A549 (cell line): ENCODE data around the gene DOK7. TPM values are rescaled to one million over a fixed set of nuclear protein-coding genes. Genes with fewer than 3 reads are reported as not detected.

Source experiments
- ATAC-seq, 2 experiments: fragments of 200-7000 bp in 1 of 2; fragments of >200 bp in 1 of 2; cut with Nextera tagmentation in 1 of 2; cut with Tn5 transposase in 1 of 2; 3 replicates each; pipeline versions ENCODE4 v1.8.0 to v1.9.1; 2018 to 2020; ENCODE audit warnings: mild to moderate bottlenecking in 1 of 2, moderate library complexity in 1 of 2
- CTCF ChIA-PET: fragments of 300-600 bp; sonication (Branson Sonifier 250); formaldehyde crosslinking; extraction: SDS; loops from one replicate; lab custom pipeline; 2021; ENCODE audit warnings: antibody characterized with exemption, inconsistent platforms; lab: Yijun Ruan, JAX
- POLR2A ChIA-PET: fragments of 350-600 bp; formaldehyde crosslinking; extraction: SDS; loops from one replicate; lab custom pipeline; 2021; ENCODE audit warnings: antibody characterized with exemption, inconsistent platforms; lab: Yijun Ruan, JAX
- DNase-seq, 2 experiments: peaks; one replicate each; pipeline versions ENCODE4 v3.0.0 to v3.0.0-alpha.2; 2011 to 2016; ENCODE audit warnings: low read depth in 1 of 2, low spot score in 1 of 2
- FAIRE-seq: peaks from 2 replicates; lab custom pipeline; 2011; peaks lifted over from hg19 to GRCh38; lab: Jason Lieb, UNC
- H3K27ac ChIP-seq, 2 experiments: fragments of >200 bp; sonication (Bioruptor Twin); formaldehyde crosslinking; 3 replicates each; pipeline ENCODE4 v1.5.1; 2016 to 2017
- H3K4me1 ChIP-seq: fragments of >200 bp; sonication (Bioruptor Twin); formaldehyde crosslinking; 3 replicates; pipeline ENCODE4 v1.6.1; 2016
- H3K4me2 ChIP-seq: fragments of >200 bp; sonication (Bioruptor Twin); formaldehyde crosslinking; 3 replicates; pipeline ENCODE4 v1.6.1; 2016
- H3K4me3 ChIP-seq: fragments of >200 bp; sonication (Bioruptor Twin); formaldehyde crosslinking; 3 replicates; pipeline ENCODE4 v1.5.1; 2016
- H3K9me3 ChIP-seq: fragments of >200 bp; sonication (Bioruptor Twin); formaldehyde crosslinking; 3 replicates; pipeline ENCODE4 v1.6.1; 2016
- BCL3 ChIP-seq: fragments of >200 bp; sonication (Bioruptor Twin); formaldehyde crosslinking; IDR thresholded peaks from 3 replicates; pipeline ENCODE4 v1.6.1; 2016
- BHLHE40 ChIP-seq: IDR thresholded peaks from 2 replicates; pipeline ENCODE4 v1.6.1; 2012; ENCODE audit warnings: low read depth, low read length, inconsistent platforms
- CEBPB ChIP-seq, 2 experiments: fragments of >200 bp in 1 of 2; sonication (Bioruptor Twin) in 1 of 2; formaldehyde crosslinking in 1 of 2; IDR thresholded peaks; 2 replicates each; pipeline ENCODE4 v1.6.1; 2012 to 2016
- CHD4 ChIP-seq: fragments of 200-600 bp; sonication (generic); IDR thresholded peaks from 2 replicates; pipeline ENCODE4 v1.6.1; 2016; ENCODE audit warnings: antibody characterized with exemption, mild to moderate bottlenecking, borderline replicate concordance
- CTCF ChIP-seq: fragments of >200 bp; sonication (Bioruptor Twin); formaldehyde crosslinking; IDR thresholded peaks from 3 replicates; pipeline ENCODE4 v1.5.1; 2016
- EHF ChIP-seq: fragments of 250-450 bp; sonication (Bioruptor Pico); IDR thresholded peaks from 2 replicates; pipeline ENCODE4 v1.5.0; 2020; ENCODE audit warnings: mild to moderate bottlenecking
- EHMT2 ChIP-seq: fragments of 200-600 bp; sonication (generic); IDR thresholded peaks from 2 replicates; pipeline ENCODE4 v1.6.1; 2016; ENCODE audit warnings: antibody characterized with exemption, low read depth, mild to moderate bottlenecking, moderate library complexity
- ELK1 ChIP-seq: fragments of 150-350 bp; IDR thresholded peaks from 2 replicates; pipeline ENCODE4 v1.6.1; 2014; ENCODE audit warnings: low read depth, mild to moderate bottlenecking, low read length
- EP300 ChIP-seq, 2 experiments: fragments of >200 bp; sonication (Bioruptor Twin); formaldehyde crosslinking; IDR thresholded peaks; 2 replicates in 1 of 2; 3 replicates in 1 of 2; pipeline ENCODE4 v1.6.1; 2016 to 2017
- HEYL ChIP-seq: fragments of 250-450 bp; sonication (Bioruptor Pico); IDR thresholded peaks from 2 replicates; pipeline ENCODE4 v1.8.0; 2021; ENCODE audit warnings: mild to moderate bottlenecking, moderate library complexity
- HOXA7 ChIP-seq: fragments of 250-450 bp; sonication (Bioruptor Pico); IDR thresholded peaks from 2 replicates; pipeline ENCODE4 v1.5.0; 2020; ENCODE audit warnings: mild to moderate bottlenecking, moderate library complexity
- KDM5A ChIP-seq: fragments of 200-600 bp; sonication (generic); IDR thresholded peaks from 2 replicates; pipeline ENCODE4 v1.6.1; 2016; ENCODE audit warnings: antibody characterized with exemption, mild to moderate bottlenecking
- MAX ChIP-seq: IDR thresholded peaks from 2 replicates; pipeline ENCODE4 v1.6.1; 2012
- MAZ ChIP-seq: fragments of 150-350 bp; IDR thresholded peaks from 2 replicates; pipeline ENCODE4 v1.6.1; 2014; ENCODE audit warnings: antibody characterized with exemption, low read depth, low read length, borderline replicate concordance
- MYC ChIP-seq: IDR thresholded peaks from 2 replicates; pipeline ENCODE4 v1.6.1; 2012; ENCODE audit warnings: mild to moderate bottlenecking, inconsistent platforms, low read length, improper control_type of control experiment, borderline replicate concordance
- RAD21 ChIP-seq, 2 experiments: fragments of >200 bp in 1 of 2; sonication (Bioruptor Twin) in 1 of 2; formaldehyde crosslinking in 1 of 2; IDR thresholded peaks in 1 of 2; conservative IDR thresholded peaks in 1 of 2; 2 replicates in 1 of 2; 3 replicates in 1 of 2; pipeline ENCODE4 v1.6.1; 2012 to 2018; ENCODE audit warnings: inconsistent platforms in 1 of 2
- RCOR1 ChIP-seq: fragments of 150-350 bp; IDR thresholded peaks from 2 replicates; pipeline ENCODE4 v1.6.1; 2014; ENCODE audit warnings: antibody characterized with exemption, low read length, low read depth
- REST ChIP-seq: fragments of 200-600 bp; sonication (generic); IDR thresholded peaks from 2 replicates; pipeline ENCODE4 v1.6.1; 2016; ENCODE audit warnings: antibody characterized with exemption, mild to moderate bottlenecking, moderate library complexity
- RNF2 ChIP-seq: fragments of 200-600 bp; sonication (generic); IDR thresholded peaks from 2 replicates; pipeline ENCODE4 v1.6.1; 2016; ENCODE audit warnings: low read depth, mild to moderate bottlenecking, antibody characterized with exemption, moderate library complexity, borderline replicate concordance
- SREBF2 ChIP-seq: fragments of 450-650 bp; IDR thresholded peaks from 2 replicates; pipeline ENCODE4 v1.6.1; 2014; ENCODE audit warnings: mild to moderate bottlenecking, moderate library complexity
- TFCP2L1 ChIP-seq: fragments of 250-450 bp; sonication (Bioruptor Pico); IDR thresholded peaks from 2 replicates; pipeline ENCODE4 v1.5.0; 2021; ENCODE audit warnings: mild to moderate bottlenecking
- WGBS: methylation state at CpG from one replicate; pipeline ENCODE4 v1.1.6; 2017; ENCODE audit errors: missing lambda C conversion rate; 5-methylcytosine and 5-hydroxymethylcytosine counted together
- polyA plus RNA-seq, 4 experiments: library from polyadenylated mRNA; depleted of rRNA in 3 of 4; stranded (reverse); fragments of >200 nt; fragmentation: RNase III in 1 of 4; extraction: RNeasy Plus Mini Kit Qiagen cat#74134 plus additional on column Dnase treatment in 1 of 4; gene quantifications; 2 replicates in 3 of 4; 3 replicates in 1 of 4; pipeline ENCODE4 v1.2.3, GENCODE V29; 2011 to 2017

The DOK7 gene
- polyA plus RNA-seq, 2 of the 4 experiments (the other 2 are of a cell fraction): 0.17 to 0.21 TPM

- ChIA-PET POLR2A (no interaction called here), CTCF (interaction anchor here (1.8 to 2.2 kb wide), 2 partner anchors 10 to 21 kb away, joined by 4 to 7 read pairs; partner anchors contain the start of gene HGFAC)
- DNase-seq: no peak
- no peak for ATAC-seq
- no peak for TF ChIP-seq CTCF
- TF ChIP-seq BHLHE40: no peak
- TF ChIP-seq EHF (CRISPR knock-in tag): no peak
- TF ChIP-seq MAZ: no peak
- TF ChIP-seq REST: no peak
- no peak for TF ChIP-seq RNF2
- no peak for TF ChIP-seq HOXA7 (CRISPR knock-in tag)
- TF ChIP-seq SREBF2: no peak
- no peak for TF ChIP-seq TFCP2L1 (CRISPR knock-in tag)
- TF ChIP-seq CEBPB (IDR thresholded peaks at IDR 0.05): no peak
- TF ChIP-seq, all 56 proteins: peak for 0
- no peak overlapping the region for H3K27ac ChIP-seq
- FAIRE-seq: no peak
- H3K4me2 ChIP-seq: no peak overlapping the region
- no peak overlapping the region for H3K4me3 ChIP-seq
- no peaks in the 10 kb centered on the region for H3K9me3 ChIP-seq
- 88% methylated on average over 12 of the region's 15 CpGs for WGBS
- no peaks in the 10 kb centered on the region for H3K4me1 ChIP-seq
Measured at GRCh38 chr4:3419836-3420605, 43.1 kb upstream of the DOK7 start.

- H3K4me3 ChIP-seq: no peak overlapping the region
- H3K27ac ChIP-seq: no peak overlapping the region
- no peak for TF ChIP-seq KDM5A
- no peak for TF ChIP-seq MYC
- no peak for TF ChIP-seq RCOR1
- no peak for TF ChIP-seq EHMT2
- TF ChIP-seq HEYL (CRISPR knock-in tag): no peak
- no peak for TF ChIP-seq CHD4
- no peak for TF ChIP-seq BCL3
- no peak for TF ChIP-seq EP300 (IDR thresholded peaks at IDR 0.05)
- no peak for TF ChIP-seq MAX
- no peak for TF ChIP-seq ELK1
- no peak for TF ChIP-seq RAD21 (conservative IDR thresholded peaks at IDR 0.05 in 1 of 2, IDR thresholded peaks at IDR 0.05 in 1 of 2)
- no peak for TF ChIP-seq SREBF2
- FAIRE-seq (no peak), DNase-seq (no peak), ATAC-seq (no peak)
- H3K4me2 ChIP-seq: no peak overlapping the region
- CTCF ChIA-PET: interaction anchor here (1.1 to 1.8 kb wide), 2 partner anchors 11 to 22 kb away, joined by 3 to 4 read pairs; no protein-coding TSS in a partner anchor
- no peaks in the 10 kb centered on the region for H3K4me1 ChIP-seq
- WGBS: 77% methylated on average over 9 of the region's 12 CpGs
- no peaks in the 10 kb centered on the region for H3K9me3 ChIP-seq
- POLR2A ChIA-PET: no interaction called here
Measured at GRCh38 chr4:3420606-3420955, 42.5 kb upstream of the DOK7 start.
